Measurements from ENCODE around the gene C16orf74. TPM values are rescaled to one million over a fixed set of nuclear protein-coding genes. Genes with fewer than 3 reads are reported as not detected.

The C16orf74 gene
- total RNA-seq, 2 experiments from 2014 or later = 2.1 to 2.9 TPM

- Histone ChIP-seq H3K9me3 (ENCODE audit: control insufficient read depth in 1 of 2, insufficient read depth in 1 of 2, low read length in 2 of 2) (no peaks in the 10 kb centered on the region), H3K36me3 (ENCODE audit: insufficient read depth, low read length) (no peaks in the 10 kb centered on the region), H3K4me1 (ENCODE audit: insufficient read depth, low read length) (peaks cover 11% of the 10 kb centered on the region), H3K27ac (ENCODE audit: low read depth in 1 of 2, low read length in 2 of 2) (no peak overlapping the region), H3K27me3 (ENCODE audit: control insufficient read depth in 1 of 2, insufficient read depth in 2 of 2, low read length in 2 of 2) (no peaks in the 10 kb centered on the region), H3K4me3 (ENCODE audit: low read length) (no peak overlapping the region)
- ChIA-PET POLR2A (no interaction called here), CTCF (no interaction called here)
- TF ChIP-seq, protein P1, sequence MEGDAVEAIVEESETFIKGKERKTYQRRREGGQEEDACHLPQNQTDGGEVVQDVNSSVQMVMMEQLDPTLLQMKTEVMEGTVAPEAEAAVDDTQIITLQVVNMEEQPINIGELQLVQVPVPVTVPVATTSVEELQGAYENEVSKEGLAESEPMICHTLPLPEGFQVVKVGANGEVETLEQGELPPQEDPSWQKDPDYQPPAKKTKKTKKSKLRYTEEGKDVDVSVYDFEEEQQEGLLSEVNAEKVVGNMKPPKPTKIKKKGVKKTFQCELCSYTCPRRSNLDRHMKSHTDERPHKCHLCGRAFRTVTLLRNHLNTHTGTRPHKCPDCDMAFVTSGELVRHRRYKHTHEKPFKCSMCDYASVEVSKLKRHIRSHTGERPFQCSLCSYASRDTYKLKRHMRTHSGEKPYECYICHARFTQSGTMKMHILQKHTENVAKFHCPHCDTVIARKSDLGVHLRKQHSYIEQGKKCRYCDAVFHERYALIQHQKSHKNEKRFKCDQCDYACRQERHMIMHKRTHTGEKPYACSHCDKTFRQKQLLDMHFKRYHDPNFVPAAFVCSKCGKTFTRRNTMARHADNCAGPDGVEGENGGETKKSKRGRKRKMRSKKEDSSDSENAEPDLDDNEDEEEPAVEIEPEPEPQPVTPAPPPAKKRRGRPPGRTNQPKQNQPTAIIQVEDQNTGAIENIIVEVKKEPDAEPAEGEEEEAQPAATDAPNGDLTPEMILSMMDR (IDR thresholded peaks at IDR 0.05) = no peak
- intact Hi-C loops (cut with DNase I, micrococcal nuclease) = no loop called here
- Mint-ChIP-seq H3K27me3 (no peaks in the 10 kb centered on the region), H3K27ac (no peak overlapping the region), H3K4me1 (ENCODE audit: low read depth) (peaks cover 13% of the 10 kb centered on the region), H3K4me3 (no peak overlapping the region), H3K9me3 (no peaks in the 10 kb centered on the region), H3K36me3 (ENCODE audit: low read depth) (peaks cover 6% of the 10 kb centered on the region)
- no peak for ATAC-seq (ENCODE audit: poor library complexity)
- no peak for DNase-seq
Measured at GRCh38 chr16:85728879-85729278, 22.0 kb downstream of the C16orf74 start.

- no peak overlapping the region for H3K27ac ChIP-seq (ENCODE audit: low read depth in 1 of 2, low read length in 2 of 2)
- H3K9me3 ChIP-seq (ENCODE audit: control insufficient read depth in 1 of 2, insufficient read depth in 1 of 2, low read length in 2 of 2) = no peaks in the 10 kb centered on the region
- no peaks in the 10 kb centered on the region for H3K27me3 Mint-ChIP-seq
- no peak overlapping the region for H3K4me3 Mint-ChIP-seq
- POLR2A ChIA-PET = no interaction called here
- ATAC-seq (ENCODE audit: poor library complexity) (no peak), DNase-seq (no peak)
- no peak overlapping the region for H3K4me3 ChIP-seq (ENCODE audit: low read length)
- intact Hi-C loops (cut with DNase I, micrococcal nuclease) = no loop called here
- H3K36me3 Mint-ChIP-seq (ENCODE audit: low read depth) = peaks cover 6% of the 10 kb centered on the region
- H3K9me3 Mint-ChIP-seq = no peaks in the 10 kb centered on the region
- TF ChIP-seq, protein P1 (IDR thresholded peaks at IDR 0.05) = no peak
- no peak overlapping the region for H3K27ac Mint-ChIP-seq
- peaks cover 2% of the 10 kb centered on the region for H3K4me1 ChIP-seq (ENCODE audit: insufficient read depth, low read length)
- CTCF ChIA-PET = no interaction called here
- H3K36me3 ChIP-seq (ENCODE audit: insufficient read depth, low read length) = no peaks in the 10 kb centered on the region
- H3K4me1 Mint-ChIP-seq (ENCODE audit: low read depth) = peaks cover 4% of the 10 kb centered on the region
- H3K27me3 ChIP-seq (ENCODE audit: control insufficient read depth in 1 of 2, insufficient read depth in 2 of 2, low read length in 2 of 2) = no peaks in the 10 kb centered on the region
Measured at GRCh38 chr16:85724936-85725335, 26.0 kb downstream of the C16orf74 start.

GRCh38 chr16:85724126-85724879 lies 26.6 kb downstream of the C16orf74 start:
- POLR2A ChIA-PET = no interaction called here
- Histone ChIP-seq H3K4me3 (ENCODE audit: low read length) (no peak overlapping the region), H3K27me3 (ENCODE audit: control insufficient read depth in 1 of 2, insufficient read depth in 2 of 2, low read length in 2 of 2) (no peaks in the 10 kb centered on the region), H3K36me3 (ENCODE audit: insufficient read depth, low read length) (no peaks in the 10 kb centered on the region), H3K27ac (ENCODE audit: low read depth in 1 of 2, low read length in 2 of 2) (no peak overlapping the region), H3K9me3 (ENCODE audit: control insufficient read depth in 1 of 2, insufficient read depth in 1 of 2, low read length in 2 of 2) (no peaks in the 10 kb centered on the region), H3K4me1 (ENCODE audit: insufficient read depth, low read length) (no peaks in the 10 kb centered on the region)
- TF ChIP-seq, protein P1 (IDR thresholded peaks at IDR 0.05) = no peak
- no peak overlapping the region for H3K27ac Mint-ChIP-seq
- H3K36me3 Mint-ChIP-seq (ENCODE audit: low read depth) = peaks cover 6% of the 10 kb centered on the region
- H3K4me3 Mint-ChIP-seq = no peak overlapping the region
- no peaks in the 10 kb centered on the region for H3K9me3 Mint-ChIP-seq
- no peaks in the 10 kb centered on the region for H3K27me3 Mint-ChIP-seq
- peaks cover under 1% of the 10 kb centered on the region for H3K4me1 Mint-ChIP-seq (ENCODE audit: low read depth)
- ATAC-seq (ENCODE audit: poor library complexity) (no peak), DNase-seq (no peak)
- intact Hi-C loops (cut with DNase I, micrococcal nuclease) = no loop called here
- CTCF ChIA-PET = no interaction called here
